GM21723 (cell line): ENCODE measurements around the gene SLC39A11.

Experiments used
- ATAC-seq: cut with Tn5 transposase; IDR thresholded peaks from one replicate; pipeline ENCODE4 v1.9.1; 2021; ENCODE audit warnings: mild to moderate bottlenecking, moderate library complexity; ENCODE audit not compliant: unreplicated experiment

The SLC39A11 gene

GRCh38 chr17:72667096-72668063 is 425.1 kb downstream of the SLC39A11 start:
- ATAC-seq = no peak

- ATAC-seq = no peak
Observed at GRCh38 chr17:72665852-72666851, 426.3 kb downstream of the SLC39A11 start.

GRCh38 chr17:72662827-72663190 is 429.7 kb downstream of the SLC39A11 start:
- ATAC-seq = no peak

- no peak for ATAC-seq
Observed at GRCh38 chr17:72661945-72662826, 430.3 kb downstream of the SLC39A11 start.

- ATAC-seq = no peak
Observed at GRCh38 chr17:72661116-72661944, 431.2 kb downstream of the SLC39A11 start.

GRCh38 chr17:72660274-72661115 is 432.0 kb downstream of the SLC39A11 start:
- no peak for ATAC-seq

- no peak for ATAC-seq
Observed at GRCh38 chr17:72659811-72660210, 432.7 kb downstream of the SLC39A11 start.

GRCh38 chr17:72658675-72659074 is 433.8 kb downstream of the SLC39A11 start:
- no peak for ATAC-seq

GRCh38 chr17:72657467-72658317 is 434.8 kb downstream of the SLC39A11 start:
- no peak for ATAC-seq

GRCh38 chr17:72656130-72656763 is 436.2 kb downstream of the SLC39A11 start:
- no peak for ATAC-seq

GRCh38 chr17:72654706-72655105 is 437.8 kb downstream of the SLC39A11 start:
- ATAC-seq = no peak

- no peak for ATAC-seq
Observed at GRCh38 chr17:72651988-72652387, 440.5 kb downstream of the SLC39A11 start.

- ATAC-seq = no peak
Observed at GRCh38 chr17:72648702-72649101, 443.8 kb downstream of the SLC39A11 start.

- no peak for ATAC-seq
Observed at GRCh38 chr17:72646176-72646575, 446.3 kb downstream of the SLC39A11 start.

- ATAC-seq = no peak
Observed at GRCh38 chr17:72644492-72644891, 448.0 kb downstream of the SLC39A11 start.

GRCh38 chr17:72643575-72644216 is 448.8 kb downstream of the SLC39A11 start:
- ATAC-seq = no peak

GRCh38 chr17:72642720-72643119 is 449.8 kb downstream of the SLC39A11 start:
- no peak for ATAC-seq
